ENCODE data around the gene PPP1R9B.

Gene PPP1R9B

GRCh38 chr17:50117202-50118051 is 33.0 kb downstream of the PPP1R9B start:
- TF ChIP-seq CTCF (IDR thresholded peaks at IDR 0.05; ENCODE audit: low read depth, low read length) = no peak; the same call in 1 of the 2 replicates
- H3K4me3 ChIP-seq (ENCODE audit: low read depth, low read length) = no peak overlapping the region

GRCh38 chr17:50115756-50116155 is 34.7 kb downstream of the PPP1R9B start:
- no peak overlapping the region for H3K4me3 ChIP-seq (ENCODE audit: low read depth, low read length)
- no peak for TF ChIP-seq CTCF (IDR thresholded peaks at IDR 0.05; ENCODE audit: low read depth, low read length)

- TF ChIP-seq CTCF (IDR thresholded peaks at IDR 0.05; ENCODE audit: low read depth, low read length) = peak; percentile 60
Observed at GRCh38 chr17:50114849-50115357, 35.6 kb downstream of the PPP1R9B start.

GRCh38 chr17:50114401-50114800 is 36.1 kb downstream of the PPP1R9B start:
- no peak overlapping the region for H3K4me3 ChIP-seq (ENCODE audit: low read depth, low read length)
- TF ChIP-seq CTCF (IDR thresholded peaks at IDR 0.05; ENCODE audit: low read depth, low read length) = no peak

More at GRCh38 chr17:50114849-50115357, 35.6 kb downstream of the PPP1R9B start:
- H3K4me3 ChIP-seq (ENCODE audit: low read depth, low read length) = no peak overlapping the region

GRCh38 chr17:50113624-50114320 is 36.7 kb downstream of the PPP1R9B start:
- no peak overlapping the region for H3K4me3 ChIP-seq (ENCODE audit: low read depth, low read length)
- no peak for TF ChIP-seq CTCF (IDR thresholded peaks at IDR 0.05; ENCODE audit: low read depth, low read length)

GRCh38 chr17:50112694-50113093 is 37.8 kb downstream of the PPP1R9B start:
- no peak overlapping the region for H3K4me3 ChIP-seq (ENCODE audit: low read depth, low read length)
- no peak for TF ChIP-seq CTCF (IDR thresholded peaks at IDR 0.05; ENCODE audit: low read depth, low read length)

Measured in WI38 (cell line).